HCT116 (cell line): ENCODE results near the gene MED9. TPM values are rescaled to one million over a fixed set of nuclear protein-coding genes. Genes with fewer than 3 reads are reported as not detected.

Experiments
- ATAC-seq: fragments of 200-7000 bp; cut with Tn5 transposase; 2 replicates; pipeline ENCODE4 v1.9.1; 2020; ENCODE audit warnings: mild to moderate bottlenecking, moderate library complexity
- BruUV-seq: library from RNA; stranded (reverse); fragments of 400-500 nt; replicated peaks from 2 replicates; lab custom pipeline; 2021; lab: Mats Ljungman, UMichigan
- CTCF ChIA-PET: fragments of 300-600 bp; sonication (Branson Sonifier 250); formaldehyde crosslinking; loops from one replicate; lab custom pipeline; 2021; ENCODE audit warnings: antibody characterized with exemption; lab: Charles Lee
- POLR2A ChIA-PET: fragments of 300-600, 350-600 bp; sonication (Branson Sonifier 250); formaldehyde crosslinking; loops from one replicate; lab custom pipeline; 2021; ENCODE audit warnings: antibody characterized with exemption; lab: Charles Lee
- RAD21 ChIA-PET, 2 experiments: fragments of 300-600 bp; sonication (Branson Sonifier 250); formaldehyde crosslinking; loops; one replicate each; lab custom pipeline; 2023; ENCODE audit warnings: low total read pairs in 2 of 2; ENCODE audit not compliant: uncharacterized antibody in 2 of 2, unreplicated experiment in 2 of 2, low non-redundant PET in 1 of 2; lab: Charles Lee
- DNase-seq: peaks from one replicate; pipeline ENCODE4 v3.0.0-alpha.2; 2010; ENCODE audit warnings: low read depth, low spot score
- H2AFZ ChIP-seq: fragments of 200-600 bp; shearing (Covaris generic), sonication (generic); 2 replicates; pipeline ENCODE4 v1.6.1; 2017; ENCODE audit warnings: low read depth, mixed run types, mixed read lengths, antibody characterized with exemption, low read length; ENCODE audit not compliant: poor library complexity, severe bottlenecking
- H3K27ac ChIP-seq: 2 replicates; pipeline ENCODE4 v1.5.1; 2012; ENCODE audit warnings: low read depth, low read length
- H3K27me3 ChIP-seq: fragments of 200-600 bp; sonication (generic); 2 replicates; pipeline ENCODE4 v1.6.1; 2016; ENCODE audit warnings: mixed run types, low read length, mixed read lengths; ENCODE audit not compliant: insufficient read depth
- H3K36me3 ChIP-seq, 2 experiments: fragments of 200-500 bp in 1 of 2; fragments of 200-600 bp in 1 of 2; sonication (Bioruptor generic) in 1 of 2; sonication (generic) in 1 of 2; 2 replicates each; pipeline versions ENCODE4 v1.5.1 to v1.6.1; 2014 to 2016; ENCODE audit warnings: low read length in 2 of 2, inconsistent platforms in 1 of 2, mixed read lengths in 1 of 2, mixed run types in 1 of 2; ENCODE audit not compliant: insufficient read depth in 2 of 2, control insufficient read depth in 1 of 2
- H3K4me1 ChIP-seq, 2 experiments: fragments of 200-600 bp in 1 of 2; sonication (generic) in 1 of 2; 2 replicates each; pipeline versions ENCODE4 v1.5.1 to v1.6.1; 2012 to 2017; ENCODE audit warnings: low read length in 2 of 2, inconsistent platforms in 1 of 2, mild to moderate bottlenecking in 1 of 2, mixed read lengths in 1 of 2, mixed run types in 1 of 2, moderate library complexity in 1 of 2; ENCODE audit not compliant: insufficient read depth in 2 of 2, control insufficient read depth in 1 of 2
- H3K4me2 ChIP-seq: fragments of 200-600 bp; sonication (generic); 2 replicates; pipeline ENCODE4 v1.6.1; 2017; ENCODE audit warnings: mixed run types, low read length, mixed read lengths
- H3K4me3 ChIP-seq, 2 experiments: fragments of 200-600 bp in 1 of 2; sonication (generic) in 1 of 2; replicated peaks in 1 of 2; 2 replicates each; pipeline ENCODE4 v1.5.1; 2011 to 2016; ENCODE audit warnings: low read length in 2 of 2, control low read depth in 1 of 2, low read depth in 1 of 2, mild to moderate bottlenecking in 1 of 2, mixed read lengths in 1 of 2, mixed run types in 1 of 2
- H3K79me2 ChIP-seq: fragments of 200-600 bp; sonication (generic); 2 replicates; pipeline ENCODE4 v1.6.1; 2017; ENCODE audit warnings: mild to moderate bottlenecking, mixed run types, low read length, moderate library complexity, mixed read lengths; ENCODE audit not compliant: insufficient read depth
- H3K9ac ChIP-seq: fragments of 200-600 bp; sonication (generic); 2 replicates; pipeline ENCODE4 v1.6.1; 2016; ENCODE audit warnings: low read length, mixed read lengths
- H3K9me2 ChIP-seq: fragments of 200-600 bp; sonication (generic), shearing (Covaris generic); 2 replicates; pipeline ENCODE4 v1.6.1; 2017; ENCODE audit warnings: mixed run types, mild to moderate bottlenecking, moderate library complexity; ENCODE audit not compliant: insufficient read depth
- H3K9me3 ChIP-seq, 2 experiments: fragments of 200-500 bp in 1 of 2; fragments of 200-600 bp in 1 of 2; sonication (Bioruptor generic) in 1 of 2; sonication (generic) in 1 of 2; 2 replicates each; pipeline ENCODE4 v1.6.1; 2014 to 2017; ENCODE audit warnings: low read length in 2 of 2, mixed read lengths in 2 of 2, inconsistent platforms in 1 of 2, low read depth in 1 of 2, mild to moderate bottlenecking in 1 of 2, mixed run types in 1 of 2, moderate library complexity in 1 of 2; ENCODE audit not compliant: control insufficient read depth in 1 of 2, insufficient read depth in 1 of 2
- H4K20me1 ChIP-seq: fragments of 200-600 bp; sonication (generic), shearing (Covaris generic); 2 replicates; pipeline ENCODE4 v1.6.1; 2017; ENCODE audit warnings: mixed run types, mild to moderate bottlenecking, moderate library complexity; ENCODE audit not compliant: insufficient read depth
- CBX3 ChIP-seq: IDR thresholded peaks from 2 replicates; pipeline ENCODE4 v1.6.1; 2012; ENCODE audit warnings: low read depth
- EGR1 ChIP-seq: IDR thresholded peaks from 2 replicates; pipeline ENCODE4 v1.6.1; 2012; ENCODE audit warnings: low read depth
- ELF1 ChIP-seq: IDR thresholded peaks from 2 replicates; pipeline ENCODE4 v1.6.1; 2012; ENCODE audit warnings: low read depth, borderline replicate concordance
- EZH2 ChIP-seq: fragments of 200-600 bp; sonication (generic); IDR thresholded peaks from 2 replicates; pipeline ENCODE4 v1.6.1; 2017; ENCODE audit warnings: antibody characterized with exemption, mixed run types
- FOSL1 ChIP-seq: IDR thresholded peaks from 2 replicates; pipeline ENCODE4 v1.6.1; 2012; ENCODE audit warnings: low read depth
- POLR2A ChIP-seq: IDR thresholded peaks from 2 replicates; pipeline ENCODE4 v1.7.0; 2011; ENCODE audit warnings: borderline replicate concordance; ENCODE audit not compliant: insufficient read depth, insufficient read length; ENCODE audit errors: extremely low read depth
- RAD21 ChIP-seq: IDR thresholded peaks from 2 replicates; pipeline ENCODE4 v1.6.1; 2012; ENCODE audit warnings: low read depth, mild to moderate bottlenecking
- SIN3A ChIP-seq: IDR thresholded peaks from 2 replicates; pipeline ENCODE4 v1.6.1; 2012; ENCODE audit warnings: low read depth
- SP1 ChIP-seq: IDR thresholded peaks from 2 replicates; pipeline ENCODE4 v1.6.1; 2012; ENCODE audit warnings: low read depth
- SRF ChIP-seq: IDR thresholded peaks from 2 replicates; pipeline ENCODE4 v1.6.1; 2012; ENCODE audit warnings: low read depth
- TCF7L2 ChIP-seq: IDR thresholded peaks from 2 replicates; pipeline ENCODE4 v1.7.0; 2011; ENCODE audit warnings: borderline replicate concordance, inconsistent platforms; ENCODE audit not compliant: insufficient read depth, insufficient read length; ENCODE audit errors: extremely low read depth
- ZBTB33 ChIP-seq: IDR thresholded peaks from 2 replicates; pipeline ENCODE4 v1.6.1; 2011; ENCODE audit warnings: mild to moderate bottlenecking, low read length, moderate library complexity; ENCODE audit not compliant: insufficient replicate concordance; ENCODE audit errors: extremely low read depth
- ZNF274 ChIP-seq: fragments of 200-500 bp; sonication (Bioruptor generic); IDR thresholded peaks from 2 replicates; pipeline ENCODE4 v1.6.1; 2014; ENCODE audit warnings: mild to moderate bottlenecking, low read depth, low read length, inconsistent platforms
- intact Hi-C: fragments of 100-400 bp; cut with micrococcal nuclease; formaldehyde crosslinking; loops from 2 replicates; pipeline ENCODE4 v1.10.0; 2022
- total RNA-seq: library from RNA; stranded (reverse); gene quantifications from one replicate; pipeline ENCODE4 v1.2.1, GENCODE V29; 2021; ENCODE audit not compliant: unreplicated experiment
- TF ChIP-seq, protein P1 (sequence below), 3 experiments: fragments of 200-600 bp in 1 of 3; sonication (generic) in 1 of 3; IDR thresholded peaks in 2 of 3; conservative IDR thresholded peaks in 1 of 3; 2 replicates each; pipeline ENCODE4 v1.5.1; 2012 to 2017; ENCODE audit warnings: low read depth in 2 of 3, low read length in 2 of 3, antibody characterized with exemption in 1 of 3, borderline replicate concordance in 1 of 3, control low read depth in 1 of 3, mild to moderate bottlenecking in 1 of 3, mixed read lengths in 1 of 3, mixed run types in 1 of 3, moderate library complexity in 1 of 3; ENCODE audit not compliant: insufficient read depth in 1 of 3

MED9 gene
- total RNA-seq, 1 experiment from 2014 or later, result 13.9 TPM

- no TSS peak for BruUV-seq
- no peaks in the 10 kb centered on the region for H3K79me2 ChIP-seq
- H3K9me2 ChIP-seq, result no peaks in the 10 kb centered on the region
- H3K27ac ChIP-seq, result no peak overlapping the region
- ChIA-PET POLR2A (interaction anchor here (1.0 kb wide), 1 partner anchor 9 kb away, joined by 3 read pairs; no protein-coding TSS in a partner anchor), CTCF (interaction anchor here (0.6 kb wide), 1 partner anchor 464 kb away, joined by 3 read pairs; no protein-coding TSS in a partner anchor), RAD21 (no interaction called here)
- H3K27me3 ChIP-seq, result peaks cover 3% of the 10 kb centered on the region; the same call in 1 of the 2 replicates
- H4K20me1 ChIP-seq, result no peaks in the 10 kb centered on the region
- no peak overlapping the region for H3K9ac ChIP-seq
- H3K4me2 ChIP-seq, result no peak overlapping the region
- ATAC-seq, result no peak
- intact Hi-C loops, result no loop called here
- TF ChIP-seq RAD21 (no peak), EGR1 (no peak), SIN3A (no peak), EZH2 (no peak), FOSL1 (no peak), SP1 (no peak), ZBTB33 (no peak), SRF (no peak), ELF1 (no peak), CBX3 (no peak), POLR2A (no peak)
- no peak for DNase-seq
- no peaks in the 10 kb centered on the region for H3K4me1 ChIP-seq
- no peaks in the 10 kb centered on the region for H3K36me3 ChIP-seq
- H3K9me3 ChIP-seq, result no peaks in the 10 kb centered on the region
- no peak overlapping the region for H2AFZ ChIP-seq
- H3K4me3 ChIP-seq, result no peak overlapping the region
Measured at GRCh38 chr17:17456251-17456650, 20.5 kb upstream of the MED9 start.

GRCh38 chr17:17457680-17458079, 19.1 kb upstream of the MED9 start:
- H3K79me2 ChIP-seq, result no peaks in the 10 kb centered on the region
- no peaks in the 10 kb centered on the region for H3K4me1 ChIP-seq
- no peak overlapping the region for H3K4me3 ChIP-seq
- no TSS peak for BruUV-seq
- H3K27ac ChIP-seq, result no peak overlapping the region
- intact Hi-C loops, result no loop called here
- no peaks in the 10 kb centered on the region for H3K9me2 ChIP-seq
- no peaks in the 10 kb centered on the region for H4K20me1 ChIP-seq
- H3K9ac ChIP-seq, result no peak overlapping the region
- ATAC-seq (no peak), DNase-seq (no peak)
- no peak overlapping the region for H3K4me2 ChIP-seq
- no peaks in the 10 kb centered on the region; the same call in 1 of the 2 replicates for H3K27me3 ChIP-seq
- H3K9me3 ChIP-seq, result no peaks in the 10 kb centered on the region
- no peak overlapping the region for H2AFZ ChIP-seq
- POLR2A ChIA-PET, result no interaction called here
- RAD21 ChIA-PET, result no interaction called here
- H3K36me3 ChIP-seq, result no peaks in the 10 kb centered on the region
- CTCF ChIA-PET, result no interaction called here
- TF ChIP-seq ELF1 (no peak), TCF7L2 (no peak), SIN3A (no peak), ZNF274 (no peak), POLR2A (no peak), FOSL1 (no peak)
- TF ChIP-seq, protein P1, sequence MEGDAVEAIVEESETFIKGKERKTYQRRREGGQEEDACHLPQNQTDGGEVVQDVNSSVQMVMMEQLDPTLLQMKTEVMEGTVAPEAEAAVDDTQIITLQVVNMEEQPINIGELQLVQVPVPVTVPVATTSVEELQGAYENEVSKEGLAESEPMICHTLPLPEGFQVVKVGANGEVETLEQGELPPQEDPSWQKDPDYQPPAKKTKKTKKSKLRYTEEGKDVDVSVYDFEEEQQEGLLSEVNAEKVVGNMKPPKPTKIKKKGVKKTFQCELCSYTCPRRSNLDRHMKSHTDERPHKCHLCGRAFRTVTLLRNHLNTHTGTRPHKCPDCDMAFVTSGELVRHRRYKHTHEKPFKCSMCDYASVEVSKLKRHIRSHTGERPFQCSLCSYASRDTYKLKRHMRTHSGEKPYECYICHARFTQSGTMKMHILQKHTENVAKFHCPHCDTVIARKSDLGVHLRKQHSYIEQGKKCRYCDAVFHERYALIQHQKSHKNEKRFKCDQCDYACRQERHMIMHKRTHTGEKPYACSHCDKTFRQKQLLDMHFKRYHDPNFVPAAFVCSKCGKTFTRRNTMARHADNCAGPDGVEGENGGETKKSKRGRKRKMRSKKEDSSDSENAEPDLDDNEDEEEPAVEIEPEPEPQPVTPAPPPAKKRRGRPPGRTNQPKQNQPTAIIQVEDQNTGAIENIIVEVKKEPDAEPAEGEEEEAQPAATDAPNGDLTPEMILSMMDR (IDR thresholded peaks at IDR 0.05 in 2 of 3, conservative IDR thresholded peaks at IDR 0.05 in 1 of 3; ENCODE audit: borderline replicate concordance in 1 of 3, insufficient read depth in 1 of 3, low read depth in 2 of 3, low read length in 2 of 3), result no peak
